WTC11 (cell line): ENCODE measurements around the gene DENND4B. TPM values are rescaled to one million over a fixed set of nuclear protein-coding genes. Genes with fewer than 3 reads are reported as not detected.
"Not testable (repeated sequence)": the region's sequence is repeated elsewhere in the genome, so short reads cannot be mapped to it uniquely, and the experiment has no call there.

Experiments
- ATAC-seq: fragments of 200-7000 bp; cut with Tn5 transposase; 2 replicates; pipeline ENCODE4 v1.10.0; 2021; ENCODE audit warnings: mild to moderate bottlenecking, moderate library complexity
- CTCF ChIA-PET: fragments of 300-600 bp; sonication (Branson Sonifier 250); formaldehyde crosslinking; loops from one replicate; lab custom pipeline; 2021; ENCODE audit warnings: antibody characterized with exemption; lab: Charles Lee
- POLR2A ChIA-PET: fragments of 350-600 bp; sonication (Branson Sonifier 250); formaldehyde crosslinking; loops from one replicate; lab custom pipeline; 2021; ENCODE audit warnings: antibody characterized with exemption; lab: Charles Lee
- DNase-seq: peaks from one replicate; pipeline ENCODE4 v3.0.0; 2021; ENCODE audit warnings: low spot score
- H3K27ac Mint-ChIP-seq: 2 replicates; pipeline ENCODE4 v1.8.0; 2021; ENCODE audit warnings: mixed read lengths
- H3K27me3 Mint-ChIP-seq: 2 replicates; pipeline ENCODE4 v1.8.0; 2021; ENCODE audit warnings: low read depth, mild to moderate bottlenecking, moderate library complexity, mixed read lengths
- H3K36me3 Mint-ChIP-seq: 2 replicates; pipeline ENCODE4 v1.8.0; 2021; ENCODE audit warnings: mixed read lengths
- H3K4me1 Mint-ChIP-seq: 2 replicates; pipeline ENCODE4 v1.8.0; 2022; ENCODE audit warnings: mixed read lengths
- H3K4me3 Mint-ChIP-seq: 2 replicates; pipeline ENCODE4 v1.8.0; 2021; ENCODE audit warnings: mild to moderate bottlenecking, moderate library complexity, mixed read lengths
- H3K9me3 Mint-ChIP-seq: 2 replicates; pipeline ENCODE4 v1.8.0; 2021; ENCODE audit warnings: mixed read lengths
- FOXP1 ChIP-seq: sonication (generic); formaldehyde crosslinking; IDR thresholded peaks from 2 replicates; pipeline ENCODE4 v1.8.0; 2022; ENCODE audit warnings: missing genetic modification reagents, mild to moderate bottlenecking, moderate library complexity, borderline replicate concordance
- TEAD1 ChIP-seq: sonication (generic); formaldehyde crosslinking; IDR thresholded peaks from 2 replicates; pipeline ENCODE4 v1.8.0; 2022; ENCODE audit warnings: mild to moderate bottlenecking, missing genetic modification reagents
- ZNF138 ChIP-seq: sonication (generic); formaldehyde crosslinking; conservative IDR thresholded peaks from 2 replicates; pipeline ENCODE4 v1.8.1; 2022; ENCODE audit warnings: mild to moderate bottlenecking, moderate library complexity, missing genetic modification reagents
- ZNF396 ChIP-seq: fragments of 250-450 bp; sonication (Bioruptor Pico); IDR thresholded peaks from 2 replicates; pipeline ENCODE4 v1.8.0; 2021; ENCODE audit warnings: mild to moderate bottlenecking, moderate library complexity, borderline replicate concordance
- ZNF425 ChIP-seq: fragments of 250-450 bp; sonication (Bioruptor Pico); conservative IDR thresholded peaks from 2 replicates; pipeline ENCODE4 v1.9.0; 2021; ENCODE audit warnings: mild to moderate bottlenecking
- total RNA-seq: library from RNA; stranded (reverse); gene quantifications from 3 replicates; pipeline ENCODE4 v1.2.3, GENCODE V29; 2021

The DENND4B gene
- total RNA-seq, 1 experiment from 2014 or later = 93.1 TPM

DNA sequence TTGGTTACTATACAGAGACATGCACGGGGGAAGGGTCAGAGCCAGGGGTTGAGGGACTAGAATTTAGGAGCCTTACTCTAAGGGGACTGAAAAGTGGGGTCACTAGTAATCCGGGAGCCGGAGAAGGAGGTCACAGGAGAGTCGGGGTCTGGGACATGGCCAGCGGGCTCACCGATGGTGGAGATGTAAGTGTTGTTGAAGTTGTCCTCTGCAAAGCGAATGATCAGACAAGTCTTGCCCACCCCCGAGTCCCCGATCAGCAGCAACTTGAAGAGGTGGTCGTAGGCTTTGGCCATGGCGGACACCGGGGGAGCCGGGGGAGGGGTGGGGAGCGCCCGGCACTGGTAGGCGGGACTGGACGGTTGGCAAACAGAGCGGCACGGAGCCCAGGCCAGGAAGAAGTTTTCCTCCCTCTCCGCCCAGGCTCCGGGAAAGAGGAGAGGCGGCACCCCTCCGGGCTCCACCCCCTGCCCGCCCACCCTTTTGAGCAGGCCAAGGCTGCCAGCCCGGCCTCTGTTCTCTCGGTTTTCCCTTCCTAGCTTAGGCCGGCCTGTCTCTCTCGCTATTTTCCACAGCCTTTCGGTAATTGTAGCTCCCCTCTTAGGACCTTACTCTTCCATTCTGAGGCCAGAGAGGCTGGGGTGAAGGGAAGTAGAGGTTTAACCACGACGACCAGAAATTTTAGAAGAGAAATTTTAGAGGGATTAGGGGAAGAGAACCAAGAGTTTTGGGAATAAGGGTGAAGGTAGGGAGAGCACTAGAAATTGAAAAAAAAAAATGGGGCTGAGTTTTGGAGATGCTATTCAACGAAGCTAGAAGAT is 39.6 kb upstream of the DENND4B start, which contains the start of gene RAB13 (continued):
- TF ChIP-seq ZNF425 (no peak), ZNF138 (CRISPR knock-in tag) (no peak), TEAD1 (CRISPR knock-in tag) (0 out of 2 replicates have a peak, but pooled peaks have one; percentile 11)

DNA sequence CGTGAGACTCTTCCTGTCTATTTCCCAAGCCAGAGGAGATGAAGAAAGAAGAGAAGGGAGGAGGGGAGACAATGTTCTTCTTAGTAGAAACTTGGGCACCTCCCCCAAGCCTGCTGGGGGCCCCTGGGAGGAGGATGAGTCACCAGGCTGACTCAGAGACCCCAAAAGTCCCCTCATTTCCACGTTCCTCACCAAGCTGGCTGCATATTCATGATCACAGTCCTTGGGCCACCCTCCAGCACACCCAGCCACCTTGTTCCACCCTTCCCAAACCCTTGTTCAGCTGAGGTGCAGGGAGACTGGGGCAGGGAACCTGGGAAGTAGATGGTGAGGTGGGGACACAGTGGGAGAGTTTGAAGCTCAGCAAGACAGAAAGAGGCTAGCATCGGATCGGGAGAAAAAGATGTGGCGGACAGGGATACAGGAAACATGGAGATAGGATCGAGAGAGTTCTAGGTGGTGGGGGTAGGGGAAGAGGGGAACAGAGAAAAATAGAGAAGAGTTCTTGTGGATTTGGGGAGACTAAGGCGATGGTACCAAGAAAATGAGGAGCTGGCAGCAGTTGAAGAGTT is 38.9 kb upstream of the DENND4B start:
- TF ChIP-seq ZNF396 (CRISPR knock-in tag) = no peak
- DNase-seq = no peak
- Mint-ChIP-seq H3K4me1 (peaks cover 22% of the 10 kb centered on the region), H3K27ac (peak overlapping the region; percentile 94), H3K4me3 (peak overlapping the region; percentile 97), H3K27me3 (no peaks in the 10 kb centered on the region), H3K9me3 (no peaks in the 10 kb centered on the region), H3K36me3 (peaks cover 26% of the 10 kb centered on the region)
- ChIA-PET CTCF (interaction anchor here (0.9 to 3.7 kb wide), 12 partner anchors 8 to 630 kb away, joined by 3 to 51 read pairs (median 10); partner anchors contain the start of genes CREB3L4, DENND4B, GATAD2B and JTB), POLR2A (interaction anchor here (1.1 to 2.9 kb wide), 5 partner anchors 8 to 39 kb away, joined by 4 to 31 read pairs (median 5); partner anchors contain the start of genes CREB3L4, DENND4B, JTB and SLC39A1)
- ATAC-seq = peak; percentile 2; the same call in 1 of the 2 replicates

DNA sequence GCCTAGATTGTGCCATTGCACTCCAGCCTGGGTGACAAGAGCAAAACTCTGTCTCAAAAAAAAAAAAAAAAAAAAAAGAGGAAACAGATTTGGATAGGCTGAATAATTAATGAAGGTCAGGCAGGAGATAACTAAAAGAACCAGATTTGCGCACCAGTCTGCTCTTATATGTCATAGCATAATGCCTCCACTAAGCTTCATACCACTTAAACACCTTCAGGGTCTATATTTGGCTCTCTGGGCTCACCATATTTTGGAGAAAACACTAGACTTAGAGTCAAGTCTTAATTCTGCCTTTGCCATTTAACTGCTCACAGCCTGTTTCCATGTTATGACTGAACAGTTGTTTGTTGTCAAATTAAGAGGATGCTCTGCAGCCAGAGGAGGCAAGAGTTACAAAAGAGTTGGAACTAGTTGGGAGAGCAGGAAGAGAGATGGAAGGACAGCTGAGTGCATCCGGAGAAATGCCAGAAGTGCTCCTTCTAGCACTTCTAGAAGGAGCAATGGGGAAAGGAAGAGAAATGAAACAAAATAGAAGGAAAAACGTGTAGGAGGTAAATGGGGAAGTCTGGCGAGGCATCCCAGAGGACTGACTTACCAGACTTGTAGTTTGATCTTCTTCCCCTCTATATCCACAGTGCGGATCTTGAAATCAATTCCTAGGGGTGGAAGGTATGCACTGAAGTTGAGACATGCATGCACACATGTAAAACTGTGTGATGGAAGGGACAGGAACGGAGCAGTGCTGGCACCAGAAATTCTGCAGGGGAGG is 37.8 kb upstream of the DENND4B start:
- H3K36me3 Mint-ChIP-seq = peaks cover 25% of the 10 kb centered on the region
- CTCF ChIA-PET = interaction anchor here (0.7 to 2.0 kb wide), 3 partner anchors 17 to 304 kb away, joined by 5 to 28 read pairs (median 5); partner anchors contain the start of gene CREB3L4
- peaks cover 20% of the 10 kb centered on the region for H3K4me1 Mint-ChIP-seq
- H3K9me3 Mint-ChIP-seq = no peaks in the 10 kb centered on the region
- DNase-seq (no peak), ATAC-seq (no peak)
- no peaks in the 10 kb centered on the region for H3K27me3 Mint-ChIP-seq
- POLR2A ChIA-PET = interaction anchor here (1.0 kb wide), 1 partner anchor 21 kb away, joined by 9 read pairs; the partner anchor contains the start of gene SLC39A1
- peak overlapping the region; percentile 51 for H3K27ac Mint-ChIP-seq
- TF ChIP-seq FOXP1 (CRISPR knock-in tag) = no peak
- H3K4me3 Mint-ChIP-seq = peak overlapping the region; percentile 97

GRCh38 chr1:153981735-153982134 is 35.2 kb upstream of the DENND4B start:
- POLR2A ChIA-PET, H3K27me3 Mint-ChIP-seq, H3K27ac Mint-ChIP-seq, DNase-seq, H3K9me3 Mint-ChIP-seq, H3K4me3 Mint-ChIP-seq, ATAC-seq, CTCF ChIA-PET: not testable (repeated sequence)
- Mint-ChIP-seq H3K36me3 (peaks cover 25% of the 10 kb centered on the region), H3K4me1 (peaks cover 30% of the 10 kb centered on the region)

DNA sequence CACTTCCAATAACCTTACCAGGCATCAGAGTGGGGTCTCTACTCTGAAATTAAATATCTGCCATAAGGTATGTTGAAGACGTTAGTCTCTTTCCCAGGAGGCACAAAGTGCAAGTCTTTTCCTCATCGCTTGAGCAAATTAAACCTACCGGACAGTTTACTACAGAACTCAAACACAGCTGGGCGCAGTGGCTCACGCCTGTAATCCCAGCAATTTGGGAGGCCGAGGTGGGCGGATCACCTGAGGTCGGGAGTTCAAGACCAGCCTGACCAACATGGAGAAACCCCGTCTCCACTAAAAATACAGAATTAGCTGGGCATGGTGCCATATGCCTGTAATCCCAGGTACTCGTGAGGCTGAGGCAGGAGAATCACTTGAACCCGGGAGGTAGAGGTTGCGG is 32.6 kb upstream of the DENND4B start:
- Mint-ChIP-seq H3K36me3 (peaks cover 46% of the 10 kb centered on the region), H3K4me3 (peak overlapping the region; percentile 98), H3K4me1 (peaks cover 29% of the 10 kb centered on the region), H3K27ac (0 out of 2 replicates have a peak overlapping the region, but pooled peaks have one; percentile 94)
- DNase-seq, ATAC-seq, H3K27me3 Mint-ChIP-seq, H3K9me3 Mint-ChIP-seq: not testable (repeated sequence)
- ChIA-PET POLR2A (interaction anchor here (3.0 kb wide), 1 partner anchor 12 kb away, joined by 55 read pairs; the partner anchor contains the start of gene CREB3L4), CTCF (interaction anchor here (2.1 to 4.3 kb wide), 2 partner anchors 12 to 33 kb away, joined by 15 to 26 read pairs; partner anchors contain the start of genes CREB3L4 and DENND4B)
